ENCODE measurements around the gene RLBP1.

RLBP1 gene

DNA sequence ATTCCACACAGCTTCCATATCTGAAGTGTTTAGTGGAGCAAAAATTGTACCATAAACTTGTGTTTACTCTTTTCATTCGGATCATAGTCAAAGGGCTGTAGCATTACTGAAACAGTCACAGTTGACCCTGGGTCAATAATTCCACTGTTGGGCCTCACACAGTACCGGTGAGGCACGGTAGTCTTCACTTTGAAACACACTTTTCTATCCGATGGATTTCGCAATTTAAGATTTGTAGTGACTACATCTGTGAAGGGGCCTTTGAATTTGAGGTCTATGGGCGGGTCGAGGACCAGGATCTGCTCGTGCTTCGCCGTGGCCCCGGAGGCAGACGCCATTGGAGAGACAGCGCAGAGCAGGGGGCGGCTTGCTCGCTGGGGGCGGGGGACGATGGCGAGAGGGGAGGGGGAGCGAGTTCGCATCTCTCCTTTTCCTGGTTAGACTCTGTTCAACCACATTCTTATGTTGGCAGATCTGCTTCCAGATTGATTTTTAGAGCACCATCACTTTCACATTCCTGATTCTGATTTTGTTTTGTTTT is 19.8 kb downstream of the RLBP1 start:
- H3K4me3 ChIP-seq (ENCODE audit: low read length): no peak overlapping the region
- H3K27me3 ChIP-seq (ENCODE audit: control insufficient read depth, low read length): peaks cover 2% of the 10 kb centered on the region; the same call in 1 of the 2 replicates
- H3F3A ChIP-seq (ENCODE audit: control insufficient read depth, insufficient read depth): no peaks in the 10 kb centered on the region
- H4K20me1 ChIP-seq (ENCODE audit: control insufficient read depth, insufficient read depth, low read depth, low read length): no peaks in the 10 kb centered on the region
- no peaks in the 10 kb centered on the region for H3K36me3 ChIP-seq (ENCODE audit: control insufficient read depth, low read length)
- H3K27ac ChIP-seq (ENCODE audit: low read depth, low read length): no peak overlapping the region
- no peaks in the 10 kb centered on the region for H3K9me2 ChIP-seq (replicated peaks; ENCODE audit: control insufficient read depth, low read length)
- H3K4me2 ChIP-seq (ENCODE audit: low read length): no peak overlapping the region
- no peaks in the 10 kb centered on the region; the same call in 1 of the 2 replicates for H3K4me1 ChIP-seq (ENCODE audit: control insufficient read depth, low read length)
- TF ChIP-seq EZH2phosphoT487 (IDR thresholded peaks at IDR 0.05; ENCODE audit: borderline replicate concordance, low read length) (no peak), CTCF (IDR thresholded peaks at IDR 0.05; ENCODE audit: low read depth, low read length, poor library complexity, severe bottlenecking) (no peak)
- no peaks in the 10 kb centered on the region for H3K9me3 ChIP-seq (ENCODE audit: control insufficient read depth, insufficient read depth, low read length)
- H3K79me2 ChIP-seq (ENCODE audit: control insufficient read depth, low read length): no peaks in the 10 kb centered on the region

DNA sequence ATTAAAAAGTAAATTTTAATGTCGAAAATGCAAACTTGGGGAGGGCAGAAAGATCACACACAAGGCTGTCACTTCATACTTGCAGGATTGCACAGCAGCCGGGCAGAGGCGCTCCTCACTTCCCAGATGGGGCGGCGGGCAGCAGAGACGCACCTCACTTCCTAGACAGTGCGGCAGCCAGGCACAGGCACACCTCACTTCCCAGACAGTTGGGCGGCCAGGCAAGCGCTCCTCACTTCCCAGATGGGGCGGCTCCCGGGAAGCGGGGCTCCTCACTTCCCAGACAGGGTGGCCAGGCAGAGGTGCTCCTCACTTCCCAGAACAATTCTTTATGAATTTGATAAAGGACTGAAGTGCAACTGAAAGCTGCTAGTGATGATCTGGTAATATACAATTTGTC is 21.2 kb downstream of the RLBP1 start:
- Histone ChIP-seq H3F3A (ENCODE audit: control insufficient read depth, insufficient read depth) (no peaks in the 10 kb centered on the region), H3K36me3 (ENCODE audit: control insufficient read depth, low read length) (no peaks in the 10 kb centered on the region), H3K27me3 (ENCODE audit: control insufficient read depth, low read length) (peaks cover 2% of the 10 kb centered on the region; the same call in 1 of the 2 replicates), H3K4me2 (ENCODE audit: low read length) (no peak overlapping the region), H3K9me2 (replicated peaks; ENCODE audit: control insufficient read depth, low read length) (no peaks in the 10 kb centered on the region), H3K4me1 (ENCODE audit: control insufficient read depth, low read length) (no peaks in the 10 kb centered on the region), H3K9me3 (ENCODE audit: control insufficient read depth, insufficient read depth, low read length) (no peaks in the 10 kb centered on the region), H3K79me2 (ENCODE audit: control insufficient read depth, low read length) (no peaks in the 10 kb centered on the region), H3K4me3 (ENCODE audit: low read length) (no peak overlapping the region), H4K20me1 (ENCODE audit: control insufficient read depth, insufficient read depth, low read depth, low read length) (no peaks in the 10 kb centered on the region), H3K27ac (ENCODE audit: low read depth, low read length) (no peak overlapping the region)
- TF ChIP-seq EZH2phosphoT487 (IDR thresholded peaks at IDR 0.05; ENCODE audit: borderline replicate concordance, low read length): no peak

- no peak overlapping the region for H3K27ac ChIP-seq (ENCODE audit: low read depth, low read length)
- no peak for TF ChIP-seq CTCF (IDR thresholded peaks at IDR 0.05; ENCODE audit: low read depth, low read length, poor library complexity, severe bottlenecking)
- H3K4me1 ChIP-seq (ENCODE audit: control insufficient read depth, low read length): no peaks in the 10 kb centered on the region
These were observed 21.6 kb downstream of the RLBP1 start for GRCh38 chr15:89199746-89200145.

GRCh38 chr15:89198934-89199333 is 22.4 kb downstream of the RLBP1 start:
- no peaks in the 10 kb centered on the region for H3K9me2 ChIP-seq (replicated peaks; ENCODE audit: control insufficient read depth, low read length)
- H3K4me3 ChIP-seq (ENCODE audit: low read length): no peak overlapping the region
- H3K27me3 ChIP-seq (ENCODE audit: control insufficient read depth, low read length): no peaks in the 10 kb centered on the region
- no peak for TF ChIP-seq EZH2phosphoT487 (IDR thresholded peaks at IDR 0.05; ENCODE audit: borderline replicate concordance, low read length)
- TF ChIP-seq CTCF (IDR thresholded peaks at IDR 0.05; ENCODE audit: low read depth, low read length, poor library complexity, severe bottlenecking): no peak
- H3K79me2 ChIP-seq (ENCODE audit: control insufficient read depth, low read length): no peaks in the 10 kb centered on the region
- no peaks in the 10 kb centered on the region for H3K9me3 ChIP-seq (ENCODE audit: control insufficient read depth, insufficient read depth, low read length)
- H3F3A ChIP-seq (ENCODE audit: control insufficient read depth, insufficient read depth): no peaks in the 10 kb centered on the region
- H3K36me3 ChIP-seq (ENCODE audit: control insufficient read depth, low read length): no peaks in the 10 kb centered on the region
- no peak overlapping the region for H3K4me2 ChIP-seq (ENCODE audit: low read length)
- H4K20me1 ChIP-seq (ENCODE audit: control insufficient read depth, insufficient read depth, low read depth, low read length): no peaks in the 10 kb centered on the region
- no peak overlapping the region for H3K27ac ChIP-seq (ENCODE audit: low read depth, low read length)
- no peaks in the 10 kb centered on the region for H3K4me1 ChIP-seq (ENCODE audit: control insufficient read depth, low read length)

More at GRCh38 chr15:89199746-89200145, 21.6 kb downstream of the RLBP1 start:
- H3K4me2 ChIP-seq (ENCODE audit: low read length): no peak overlapping the region
- no peaks in the 10 kb centered on the region for H4K20me1 ChIP-seq (ENCODE audit: control insufficient read depth, insufficient read depth, low read depth, low read length)
- H3K9me2 ChIP-seq (replicated peaks; ENCODE audit: control insufficient read depth, low read length): no peaks in the 10 kb centered on the region
- H3K79me2 ChIP-seq (ENCODE audit: control insufficient read depth, low read length): no peaks in the 10 kb centered on the region
- H3K4me3 ChIP-seq (ENCODE audit: low read length): no peak overlapping the region
- H3K27me3 ChIP-seq (ENCODE audit: control insufficient read depth, low read length): peaks cover 2% of the 10 kb centered on the region; the same call in 1 of the 2 replicates
- H3K9me3 ChIP-seq (ENCODE audit: control insufficient read depth, insufficient read depth, low read length): no peaks in the 10 kb centered on the region
- no peaks in the 10 kb centered on the region for H3F3A ChIP-seq (ENCODE audit: control insufficient read depth, insufficient read depth)
- H3K36me3 ChIP-seq (ENCODE audit: control insufficient read depth, low read length): no peaks in the 10 kb centered on the region

All from DOHH2 (cell line).